ENCODE data around the gene ABCC1.
"Not testable (repeated sequence)": the region's sequence is repeated elsewhere in the genome, so short reads cannot be mapped to it uniquely, and the experiment has no call there.

The ABCC1 gene

GRCh38 chr16:15913046-15913698 lies 36.2 kb upstream of the ABCC1 start:
- no peaks in the 10 kb centered on the region; the same call in 1 of the 2 replicates for H3K9me3 ChIP-seq (ENCODE audit: insufficient read depth, low read length)
- DNase-seq (ENCODE audit: low read depth, low spot score): no peak
- no peak overlapping the region for H3K4me3 ChIP-seq (ENCODE audit: insufficient read length, low read depth)
- no peaks in the 10 kb centered on the region for H3K4me1 ChIP-seq (ENCODE audit: insufficient read depth, insufficient read length)
- no peaks in the 10 kb centered on the region for H3K27me3 ChIP-seq (ENCODE audit: insufficient read depth, insufficient read length)
- TF ChIP-seq SUZ12 (IDR thresholded peaks at IDR 0.05; ENCODE audit: extremely low read depth, insufficient read depth, insufficient read length): no peak
- TF ChIP-seq YY1 (IDR thresholded peaks at IDR 0.05; ENCODE audit: insufficient read depth, insufficient read length): no peak
- TF ChIP-seq ZNF274 (IDR thresholded peaks at IDR 0.05; ENCODE audit: low read depth, low read length): no peak
- no peak overlapping the region for H3K9ac ChIP-seq (ENCODE audit: insufficient read length, low read depth)
- H3K36me3 ChIP-seq (ENCODE audit: insufficient read depth, insufficient read length, low read length): no peaks in the 10 kb centered on the region

- DNase-seq (ENCODE audit: low read depth, low spot score): no peak
- no peaks in the 10 kb centered on the region for H3K36me3 ChIP-seq (ENCODE audit: insufficient read depth, insufficient read length, low read length)
- no peaks in the 10 kb centered on the region for H3K4me1 ChIP-seq (ENCODE audit: insufficient read depth, insufficient read length)
- H3K4me3 ChIP-seq (ENCODE audit: insufficient read length, low read depth): no peak overlapping the region
- H3K9me3 ChIP-seq (ENCODE audit: insufficient read depth, low read length): no peaks in the 10 kb centered on the region; the same call in 1 of the 2 replicates
- H3K9ac ChIP-seq (ENCODE audit: insufficient read length, low read depth): no peak overlapping the region
- no peaks in the 10 kb centered on the region for H3K27me3 ChIP-seq (ENCODE audit: insufficient read depth, insufficient read length)
- no peak for TF ChIP-seq YY1 (IDR thresholded peaks at IDR 0.05; ENCODE audit: insufficient read depth, insufficient read length)
- no peak for TF ChIP-seq SUZ12 (IDR thresholded peaks at IDR 0.05; ENCODE audit: extremely low read depth, insufficient read depth, insufficient read length)
- TF ChIP-seq ZNF274 (IDR thresholded peaks at IDR 0.05; ENCODE audit: low read depth, low read length): no peak
These were observed 33.8 kb upstream of the ABCC1 start for GRCh38 chr16:15915555-15916081.

GRCh38 chr16:15916323-15916722 lies 33.1 kb upstream of the ABCC1 start:
- Histone ChIP-seq H3K27me3 (ENCODE audit: insufficient read depth, insufficient read length) (no peaks in the 10 kb centered on the region), H3K36me3 (ENCODE audit: insufficient read depth, insufficient read length, low read length) (no peaks in the 10 kb centered on the region), H3K9me3 (ENCODE audit: insufficient read depth, low read length) (no peaks in the 10 kb centered on the region; the same call in 1 of the 2 replicates), H3K9ac (ENCODE audit: insufficient read length, low read depth) (no peak overlapping the region), H3K4me1 (ENCODE audit: insufficient read depth, insufficient read length) (no peaks in the 10 kb centered on the region), H3K4me3 (ENCODE audit: insufficient read length, low read depth) (no peak overlapping the region)
- no peak for DNase-seq (ENCODE audit: low read depth, low spot score)
- no peak for TF ChIP-seq ZNF274 (IDR thresholded peaks at IDR 0.05; ENCODE audit: low read depth, low read length)
- TF ChIP-seq YY1 (IDR thresholded peaks at IDR 0.05; ENCODE audit: insufficient read depth, insufficient read length): no peak
- TF ChIP-seq SUZ12 (IDR thresholded peaks at IDR 0.05; ENCODE audit: extremely low read depth, insufficient read depth, insufficient read length): no peak

DNA sequence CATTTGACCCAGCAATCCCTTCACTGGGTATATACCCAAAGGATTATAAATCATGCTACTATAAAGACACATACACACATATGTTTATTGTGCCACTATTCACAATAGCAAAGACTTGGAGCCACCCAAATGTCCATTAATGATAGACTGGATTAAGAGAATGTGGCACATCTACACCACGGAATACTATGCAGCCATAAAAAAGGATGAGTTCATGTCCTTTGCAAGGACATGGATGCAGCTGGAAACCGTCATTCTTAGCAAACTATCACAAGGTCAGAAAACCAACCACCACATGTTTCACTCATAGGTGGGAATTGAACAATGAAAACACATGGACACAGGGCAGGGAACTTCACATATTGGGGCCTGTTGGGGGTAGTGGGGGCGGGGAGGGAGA lies 31.1 kb upstream of the ABCC1 start:
- not testable (repeated sequence) for H3K9me3 ChIP-seq (ENCODE audit: insufficient read depth, low read length); H3K4me3 ChIP-seq (ENCODE audit: insufficient read length, low read depth); H3K9ac ChIP-seq (ENCODE audit: insufficient read length, low read depth); H3K27me3 ChIP-seq (ENCODE audit: insufficient read depth, insufficient read length); DNase-seq (ENCODE audit: low read depth, low spot score); H3K36me3 ChIP-seq (ENCODE audit: insufficient read depth, insufficient read length, low read length); H3K4me1 ChIP-seq (ENCODE audit: insufficient read depth, insufficient read length)

- H3K36me3 ChIP-seq (ENCODE audit: insufficient read depth, insufficient read length, low read length): no peaks in the 10 kb centered on the region
- no peak overlapping the region for H3K9ac ChIP-seq (ENCODE audit: insufficient read length, low read depth)
- TF ChIP-seq SUZ12 (IDR thresholded peaks at IDR 0.05; ENCODE audit: extremely low read depth, insufficient read depth, insufficient read length) (no peak), ZNF274 (IDR thresholded peaks at IDR 0.05; ENCODE audit: low read depth, low read length) (no peak), YY1 (IDR thresholded peaks at IDR 0.05; ENCODE audit: insufficient read depth, insufficient read length) (no peak)
- H3K27me3 ChIP-seq (ENCODE audit: insufficient read depth, insufficient read length): no peaks in the 10 kb centered on the region
- no peaks in the 10 kb centered on the region for H3K4me1 ChIP-seq (ENCODE audit: insufficient read depth, insufficient read length)
- DNase-seq (ENCODE audit: low read depth, low spot score): no peak
- no peak overlapping the region for H3K4me3 ChIP-seq (ENCODE audit: insufficient read length, low read depth)
- H3K9me3 ChIP-seq (ENCODE audit: insufficient read depth, low read length): no peaks in the 10 kb centered on the region; the same call in 1 of the 2 replicates
These were observed 30.1 kb upstream of the ABCC1 start for GRCh38 chr16:15919331-15919730.

DNA sequence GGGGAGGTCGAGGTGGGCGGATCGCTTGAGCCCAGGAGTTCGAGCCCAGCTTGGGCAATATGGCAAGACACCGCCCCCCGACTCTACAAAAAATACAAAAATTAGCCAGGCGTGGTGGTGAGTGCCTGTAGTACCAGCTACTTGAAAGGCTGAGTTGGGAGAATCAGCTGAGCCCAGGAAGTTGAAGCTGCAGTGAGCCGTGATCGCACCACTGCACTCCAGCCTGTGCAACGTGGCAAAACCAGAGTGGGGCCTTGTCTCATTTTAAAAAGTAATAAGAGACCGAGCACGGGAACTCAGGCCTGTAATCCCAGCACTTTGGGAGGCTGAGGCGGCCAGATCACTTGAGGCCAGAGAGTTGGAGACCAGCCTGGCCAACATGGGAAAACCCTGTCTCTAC lies 24.4 kb upstream of the ABCC1 start:
- no peak for DNase-seq (ENCODE audit: low read depth, low spot score)
- H3K9me3 ChIP-seq (ENCODE audit: insufficient read depth, low read length): no peaks in the 10 kb centered on the region
- H3K36me3 ChIP-seq (ENCODE audit: insufficient read depth, insufficient read length, low read length): no peaks in the 10 kb centered on the region
- TF ChIP-seq ZNF274 (IDR thresholded peaks at IDR 0.05; ENCODE audit: low read depth, low read length) (no peak), SUZ12 (IDR thresholded peaks at IDR 0.05; ENCODE audit: extremely low read depth, insufficient read depth, insufficient read length) (no peak), YY1 (IDR thresholded peaks at IDR 0.05; ENCODE audit: insufficient read depth, insufficient read length) (no peak)
- no peaks in the 10 kb centered on the region for H3K27me3 ChIP-seq (ENCODE audit: insufficient read depth, insufficient read length)
- H3K9ac ChIP-seq (ENCODE audit: insufficient read length, low read depth): no peak overlapping the region
- no peaks in the 10 kb centered on the region for H3K4me1 ChIP-seq (ENCODE audit: insufficient read depth, insufficient read length)
- H3K4me3 ChIP-seq (ENCODE audit: insufficient read length, low read depth): no peak overlapping the region

- H3K27me3 ChIP-seq (ENCODE audit: insufficient read depth, insufficient read length): no peaks in the 10 kb centered on the region
- H3K9me3 ChIP-seq (ENCODE audit: insufficient read depth, low read length): no peaks in the 10 kb centered on the region
- no peak for DNase-seq (ENCODE audit: low read depth, low spot score)
- no peak overlapping the region for H3K4me3 ChIP-seq (ENCODE audit: insufficient read length, low read depth)
- TF ChIP-seq ZNF274 (IDR thresholded peaks at IDR 0.05; ENCODE audit: low read depth, low read length) (no peak), SUZ12 (IDR thresholded peaks at IDR 0.05; ENCODE audit: extremely low read depth, insufficient read depth, insufficient read length) (no peak)
- H3K36me3 ChIP-seq (ENCODE audit: insufficient read depth, insufficient read length, low read length): no peaks in the 10 kb centered on the region
- H3K9ac ChIP-seq (ENCODE audit: insufficient read length, low read depth): no peak overlapping the region
- no peaks in the 10 kb centered on the region for H3K4me1 ChIP-seq (ENCODE audit: insufficient read depth, insufficient read length)
These were observed 23.8 kb upstream of the ABCC1 start for GRCh38 chr16:15925631-15926030.

Measured in NT2/D1 (cell line).